Esophagus squamous epithelium (tissue), 4 donors: Measurements from ENCODE around the gene OR1K1.

Experiments
- CTCF ChIP-seq, 6 experiments: fragments of 450-650 bp in 4 of 6; fragments of 200-600 bp in 2 of 6; sonication (generic) in 2 of 6; IDR thresholded peaks; one replicate each; pipeline ENCODE4 v1.5.1; 2016 to 2019; ENCODE audit warnings: antibody characterized with exemption in 6 of 6, mild to moderate bottlenecking in 4 of 6, moderate library complexity in 4 of 6
- POLR2A ChIP-seq, 4 donors: fragments of 450-650 bp; IDR thresholded peaks; one replicate each; pipeline ENCODE4 v1.6.1; 2017; ENCODE audit warnings: antibody characterized with exemption in 4 of 4, mild to moderate bottlenecking in 4 of 4, moderate library complexity in 3 of 4

DNA sequence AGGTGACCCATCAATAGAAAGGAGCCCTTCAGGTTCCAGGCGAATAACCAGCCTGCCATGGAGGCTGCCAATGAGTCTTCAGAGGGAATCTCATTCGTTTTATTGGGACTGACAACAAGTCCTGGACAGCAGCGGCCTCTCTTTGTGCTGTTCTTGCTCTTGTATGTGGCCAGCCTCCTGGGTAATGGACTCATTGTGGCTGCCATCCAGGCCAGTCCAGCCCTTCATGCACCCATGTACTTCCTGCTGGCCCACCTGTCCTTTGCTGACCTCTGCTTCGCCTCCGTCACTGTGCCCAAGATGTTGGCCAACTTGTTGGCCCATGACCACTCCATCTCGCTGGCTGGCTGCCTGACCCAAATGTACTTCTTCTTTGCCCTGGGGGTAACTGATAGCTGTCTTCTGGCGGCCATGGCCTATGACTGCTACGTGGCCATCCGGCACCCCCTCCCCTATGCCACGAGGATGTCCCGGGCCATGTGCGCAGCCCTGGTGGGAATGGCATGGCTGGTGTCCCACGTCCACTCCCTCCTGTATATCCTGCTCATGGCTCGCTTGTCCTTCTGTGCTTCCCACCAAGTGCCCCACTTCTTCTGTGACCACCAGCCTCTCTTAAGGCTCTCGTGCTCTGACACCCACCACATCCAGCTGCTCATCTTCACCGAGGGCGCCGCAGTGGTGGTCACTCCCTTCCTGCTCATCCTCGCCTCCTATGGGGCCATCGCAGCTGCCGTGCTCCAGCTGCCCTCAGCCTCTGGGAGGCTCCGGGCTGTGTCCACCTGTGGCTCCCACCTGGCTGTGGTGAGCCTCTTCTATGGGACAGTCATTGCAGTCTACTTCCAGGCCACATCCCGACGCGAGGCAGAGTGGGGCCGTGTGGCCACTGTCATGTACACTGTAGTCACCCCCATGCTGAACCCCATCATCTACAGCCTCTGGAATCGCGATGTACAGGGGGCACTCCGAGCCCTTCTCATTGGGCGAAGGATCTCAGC lies at the start of gene OR1K1:
- TF ChIP-seq CTCF (IDR thresholded peaks at IDR 0.05) = no peak
- TF ChIP-seq POLR2A (IDR thresholded peaks at IDR 0.05) = no peak
